ENCODE results near the gene AP1S3.

DNA sequence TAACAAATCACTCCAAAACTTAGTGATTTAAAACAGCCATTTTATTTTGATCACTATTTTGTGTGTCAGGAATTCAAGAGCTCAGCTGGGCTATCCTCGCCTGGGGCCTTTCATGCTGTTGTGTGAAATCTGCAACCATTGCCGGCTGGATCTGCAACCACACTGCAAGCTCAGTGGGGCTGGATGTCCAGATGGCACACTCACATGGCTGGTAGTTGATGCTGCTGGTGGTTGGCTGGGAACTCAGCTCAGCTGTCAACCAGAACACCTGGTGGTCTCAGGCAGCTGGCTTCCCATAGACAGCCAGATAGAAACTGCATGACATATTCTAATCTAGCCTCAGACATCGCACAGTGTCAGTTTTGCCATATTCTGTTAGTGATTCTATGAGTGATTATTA is 30.6 kb upstream of the AP1S3 start:
- TF ChIP-seq, protein P1, sequence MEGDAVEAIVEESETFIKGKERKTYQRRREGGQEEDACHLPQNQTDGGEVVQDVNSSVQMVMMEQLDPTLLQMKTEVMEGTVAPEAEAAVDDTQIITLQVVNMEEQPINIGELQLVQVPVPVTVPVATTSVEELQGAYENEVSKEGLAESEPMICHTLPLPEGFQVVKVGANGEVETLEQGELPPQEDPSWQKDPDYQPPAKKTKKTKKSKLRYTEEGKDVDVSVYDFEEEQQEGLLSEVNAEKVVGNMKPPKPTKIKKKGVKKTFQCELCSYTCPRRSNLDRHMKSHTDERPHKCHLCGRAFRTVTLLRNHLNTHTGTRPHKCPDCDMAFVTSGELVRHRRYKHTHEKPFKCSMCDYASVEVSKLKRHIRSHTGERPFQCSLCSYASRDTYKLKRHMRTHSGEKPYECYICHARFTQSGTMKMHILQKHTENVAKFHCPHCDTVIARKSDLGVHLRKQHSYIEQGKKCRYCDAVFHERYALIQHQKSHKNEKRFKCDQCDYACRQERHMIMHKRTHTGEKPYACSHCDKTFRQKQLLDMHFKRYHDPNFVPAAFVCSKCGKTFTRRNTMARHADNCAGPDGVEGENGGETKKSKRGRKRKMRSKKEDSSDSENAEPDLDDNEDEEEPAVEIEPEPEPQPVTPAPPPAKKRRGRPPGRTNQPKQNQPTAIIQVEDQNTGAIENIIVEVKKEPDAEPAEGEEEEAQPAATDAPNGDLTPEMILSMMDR (IDR thresholded peaks at IDR 0.05) = no peak
- TF ChIP-seq POLR2AphosphoS5 (IDR thresholded peaks at IDR 0.05) = no peak
- TF ChIP-seq POLR2A (IDR thresholded peaks at IDR 0.05) = no peak
- no peak for TF ChIP-seq EP300 (IDR thresholded peaks at IDR 0.05)
